Astrocyte (in vitro differentiated cells and primary cell): ENCODE results near the gene SPOPL. TPM values are rescaled to one million over a fixed set of nuclear protein-coding genes. Genes with fewer than 3 reads are reported as not detected.

ENCODE experiments used
- DNase-seq: peaks from one replicate; pipeline ENCODE4 v3.0.0-alpha.2; 2010; ENCODE audit warnings: low read depth
- FAIRE-seq: peaks from 2 replicates; lab custom pipeline; 2011; peaks lifted over from hg19 to GRCh38; lab: Jason Lieb, UNC
- H2AFZ ChIP-seq: 2 replicates; pipeline ENCODE4 v1.6.0; 2012; ENCODE audit warnings: low read depth, low read length, inconsistent platforms
- H3K27ac ChIP-seq: 2 replicates; pipeline ENCODE4 v1.5.1; 2011; ENCODE audit warnings: low read depth, low read length, inconsistent platforms
- H3K27me3 ChIP-seq: 2 replicates; pipeline ENCODE4 v1.6.0; 2011; ENCODE audit warnings: low read length, inconsistent platforms; ENCODE audit not compliant: insufficient read depth
- H3K36me3 ChIP-seq: 2 replicates; pipeline ENCODE4 v1.5.1; 2011; ENCODE audit warnings: low read length, inconsistent platforms; ENCODE audit not compliant: insufficient read depth
- H3K4me1 ChIP-seq: 2 replicates; pipeline ENCODE4 v1.5.1; 2011; ENCODE audit warnings: low read length, inconsistent platforms; ENCODE audit not compliant: insufficient read depth
- H3K4me2 ChIP-seq: 2 replicates; pipeline ENCODE4 v1.6.0; 2012; ENCODE audit warnings: low read length, inconsistent platforms
- H3K4me3 ChIP-seq: 2 replicates; pipeline ENCODE4 v1.5.1; 2011; ENCODE audit warnings: low read depth, mild to moderate bottlenecking, low read length, inconsistent platforms; ENCODE audit not compliant: insufficient read depth
- H3K79me2 ChIP-seq: 2 replicates; pipeline ENCODE4 v1.6.0; 2012; ENCODE audit warnings: mild to moderate bottlenecking, low read length, inconsistent platforms; ENCODE audit not compliant: insufficient read depth
- H3K9ac ChIP-seq: 2 replicates; pipeline ENCODE4 v1.6.0; 2012; ENCODE audit warnings: mild to moderate bottlenecking, low read length, inconsistent platforms
- H3K9me3 ChIP-seq: 2 replicates; pipeline ENCODE4 v1.5.1; 2012; ENCODE audit warnings: low read depth, mild to moderate bottlenecking, low read length, inconsistent platforms; ENCODE audit not compliant: insufficient read depth
- H4K20me1 ChIP-seq: 2 replicates; pipeline ENCODE4 v1.6.0; 2012; ENCODE audit warnings: low read length, inconsistent platforms; ENCODE audit not compliant: insufficient read depth
- H3K27ac Mint-ChIP-seq: one replicate; pipeline ENCODE4 v1.8.0; 2021; ENCODE audit warnings: mild to moderate bottlenecking, mixed read lengths; ENCODE audit not compliant: unreplicated experiment
- H3K27me3 Mint-ChIP-seq: one replicate; pipeline ENCODE4 v1.8.0; 2021; ENCODE audit warnings: low read depth, mixed read lengths; ENCODE audit not compliant: unreplicated experiment
- H3K36me3 Mint-ChIP-seq: one replicate; pipeline ENCODE4 v1.8.0; 2021; ENCODE audit warnings: low read depth, mixed read lengths; ENCODE audit not compliant: unreplicated experiment
- H3K4me1 Mint-ChIP-seq: one replicate; pipeline ENCODE4 v1.8.0; 2021; ENCODE audit warnings: low read depth, mixed read lengths; ENCODE audit not compliant: unreplicated experiment
- H3K4me3 Mint-ChIP-seq: one replicate; pipeline ENCODE4 v1.8.0; 2021; ENCODE audit warnings: mild to moderate bottlenecking, moderate library complexity, mixed read lengths; ENCODE audit not compliant: unreplicated experiment
- H3K9me3 Mint-ChIP-seq: one replicate; pipeline ENCODE4 v1.8.0; 2021; ENCODE audit warnings: mild to moderate bottlenecking, mixed read lengths; ENCODE audit not compliant: unreplicated experiment
- EZH2 ChIP-seq: IDR thresholded peaks from 2 replicates; pipeline ENCODE4 v1.6.1; 2012; ENCODE audit warnings: mild to moderate bottlenecking, low read length, inconsistent platforms; ENCODE audit not compliant: insufficient read depth
- total RNA-seq: library from RNA; stranded (reverse); gene quantifications from 2 replicates; pipeline ENCODE4 v1.2.1, GENCODE V29; 2021
- TF ChIP-seq, protein P1 (sequence below): IDR thresholded peaks from 2 replicates; pipeline ENCODE4 v1.5.1; 2011; ENCODE audit warnings: low read depth, mild to moderate bottlenecking, inconsistent platforms, low read length, moderate library complexity; ENCODE audit not compliant: insufficient read depth

The SPOPL gene
- total RNA-seq, 1 donor from 2014 or later = 23.2 TPM

DNA sequence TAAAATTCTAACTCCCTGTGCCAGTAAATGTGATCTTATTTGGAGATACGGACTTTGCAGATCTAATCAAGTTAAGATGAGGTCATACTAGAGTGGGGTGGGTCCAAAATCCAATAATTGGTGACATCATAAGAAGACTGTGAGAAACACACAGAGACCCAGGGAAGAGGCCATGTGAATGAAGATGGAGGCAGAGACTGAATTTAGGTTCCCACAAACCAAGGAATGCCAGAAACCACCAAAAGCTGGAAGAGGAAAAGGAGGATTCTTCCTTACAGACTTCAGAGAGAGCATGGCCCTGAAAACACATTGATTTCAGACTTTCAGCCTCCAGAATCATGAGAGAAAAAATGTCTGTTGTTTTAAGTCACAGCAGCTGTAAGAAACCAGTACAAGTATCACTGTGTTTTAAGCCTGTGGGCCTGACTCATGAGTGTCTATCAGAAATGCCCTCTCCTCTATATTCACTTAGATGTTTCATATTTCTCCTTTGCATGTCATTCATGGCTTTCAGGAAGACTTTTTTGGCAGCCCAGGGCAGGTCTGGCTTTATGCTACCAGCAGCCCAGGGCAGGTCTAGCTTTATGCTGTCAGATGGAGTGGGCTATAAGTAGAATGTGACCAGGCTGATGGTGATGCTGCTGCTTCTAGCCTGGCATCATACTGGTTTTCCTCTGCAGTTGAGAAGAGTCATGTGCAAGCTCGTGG lies 100.0 kb downstream of the SPOPL start:
- Histone ChIP-seq H4K20me1 (no peaks in the 10 kb centered on the region), H3K36me3 (no peaks in the 10 kb centered on the region), H3K27me3 (no peaks in the 10 kb centered on the region), H2AFZ (no peak overlapping the region), H3K9me3 (no peaks in the 10 kb centered on the region), H3K4me2 (no peak overlapping the region), H3K79me2 (no peaks in the 10 kb centered on the region), H3K4me3 (no peak overlapping the region), H3K27ac (no peak overlapping the region), H3K4me1 (no peaks in the 10 kb centered on the region), H3K9ac (no peak overlapping the region)
- H3K4me3 Mint-ChIP-seq = no peak overlapping the region
- peak overlapping the region; percentile 76 for H3K27ac Mint-ChIP-seq
- FAIRE-seq = no peak
- DNase-seq = peak; percentile 12
- TF ChIP-seq, protein P1, sequence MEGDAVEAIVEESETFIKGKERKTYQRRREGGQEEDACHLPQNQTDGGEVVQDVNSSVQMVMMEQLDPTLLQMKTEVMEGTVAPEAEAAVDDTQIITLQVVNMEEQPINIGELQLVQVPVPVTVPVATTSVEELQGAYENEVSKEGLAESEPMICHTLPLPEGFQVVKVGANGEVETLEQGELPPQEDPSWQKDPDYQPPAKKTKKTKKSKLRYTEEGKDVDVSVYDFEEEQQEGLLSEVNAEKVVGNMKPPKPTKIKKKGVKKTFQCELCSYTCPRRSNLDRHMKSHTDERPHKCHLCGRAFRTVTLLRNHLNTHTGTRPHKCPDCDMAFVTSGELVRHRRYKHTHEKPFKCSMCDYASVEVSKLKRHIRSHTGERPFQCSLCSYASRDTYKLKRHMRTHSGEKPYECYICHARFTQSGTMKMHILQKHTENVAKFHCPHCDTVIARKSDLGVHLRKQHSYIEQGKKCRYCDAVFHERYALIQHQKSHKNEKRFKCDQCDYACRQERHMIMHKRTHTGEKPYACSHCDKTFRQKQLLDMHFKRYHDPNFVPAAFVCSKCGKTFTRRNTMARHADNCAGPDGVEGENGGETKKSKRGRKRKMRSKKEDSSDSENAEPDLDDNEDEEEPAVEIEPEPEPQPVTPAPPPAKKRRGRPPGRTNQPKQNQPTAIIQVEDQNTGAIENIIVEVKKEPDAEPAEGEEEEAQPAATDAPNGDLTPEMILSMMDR = no peak
- TF ChIP-seq EZH2 = no peak
- H3K27me3 Mint-ChIP-seq = no peaks in the 10 kb centered on the region
- peaks cover 3% of the 10 kb centered on the region for H3K9me3 Mint-ChIP-seq
- peaks cover 15% of the 10 kb centered on the region for H3K4me1 Mint-ChIP-seq
- H3K36me3 Mint-ChIP-seq = peaks cover 3% of the 10 kb centered on the region

DNA sequence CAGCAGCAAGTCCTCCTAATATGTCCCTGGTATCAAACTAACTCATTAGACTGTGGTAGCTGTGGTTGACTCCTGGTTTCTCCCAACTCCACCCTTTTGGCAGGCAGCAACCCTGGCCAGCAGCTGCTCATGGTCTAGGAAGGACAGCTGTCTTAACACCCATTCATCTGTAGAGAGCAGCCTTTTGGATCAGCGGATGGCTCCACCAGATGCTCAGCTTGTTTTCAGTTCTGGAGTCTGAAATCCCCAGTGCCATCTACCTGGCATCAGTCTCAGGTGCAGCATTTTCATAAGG lies 100.5 kb downstream of the SPOPL start:
- H3K4me2 ChIP-seq = no peak overlapping the region
- no peak overlapping the region for H3K9ac ChIP-seq
- H3K79me2 ChIP-seq = no peaks in the 10 kb centered on the region
- H3K36me3 ChIP-seq = no peaks in the 10 kb centered on the region
- no peaks in the 10 kb centered on the region for H3K27me3 ChIP-seq
- H3K4me1 Mint-ChIP-seq = peaks cover 14% of the 10 kb centered on the region
- no peak for TF ChIP-seq EZH2
- TF ChIP-seq, protein P1 = no peak
- FAIRE-seq = no peak
- no peaks in the 10 kb centered on the region for H4K20me1 ChIP-seq
- H3K4me3 Mint-ChIP-seq = no peak overlapping the region
- no peaks in the 10 kb centered on the region for H3K9me3 ChIP-seq
- H3K9me3 Mint-ChIP-seq = peaks cover 3% of the 10 kb centered on the region
- H3K27ac ChIP-seq = no peak overlapping the region
- no peaks in the 10 kb centered on the region for H3K27me3 Mint-ChIP-seq
- no peak overlapping the region for H2AFZ ChIP-seq
- H3K4me3 ChIP-seq = no peak overlapping the region
- H3K27ac Mint-ChIP-seq = no peak overlapping the region
- H3K4me1 ChIP-seq = no peaks in the 10 kb centered on the region
- peaks cover 2% of the 10 kb centered on the region for H3K36me3 Mint-ChIP-seq
- peak; percentile 3 for DNase-seq

DNA sequence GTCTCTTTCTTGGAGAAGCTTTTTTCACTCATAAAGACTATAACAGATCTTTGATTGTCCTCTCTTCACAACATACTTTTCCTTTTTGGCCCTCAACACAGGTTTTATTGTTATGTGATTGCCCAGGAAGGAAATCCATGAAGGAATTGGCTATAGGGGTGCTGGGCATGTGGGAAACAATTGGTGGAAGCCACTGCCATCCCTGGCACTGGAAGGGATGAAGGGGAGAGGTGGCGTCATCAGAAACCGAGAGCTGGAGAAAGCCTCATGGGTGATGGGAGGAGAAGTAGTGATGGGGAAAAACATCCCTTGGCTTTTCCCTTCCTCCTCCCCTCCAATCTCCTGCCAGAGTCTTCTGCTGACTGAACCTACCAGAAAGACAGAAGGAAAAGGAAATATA lies 106.2 kb downstream of the SPOPL start:
- Mint-ChIP-seq H3K27ac (no peak overlapping the region), H3K4me1 (peaks cover 4% of the 10 kb centered on the region), H3K9me3 (no peaks in the 10 kb centered on the region), H3K36me3 (peaks cover 2% of the 10 kb centered on the region), H3K27me3 (no peaks in the 10 kb centered on the region), H3K4me3 (no peak overlapping the region)
- Histone ChIP-seq H3K4me2 (no peak overlapping the region), H4K20me1 (no peaks in the 10 kb centered on the region), H2AFZ (no peak overlapping the region), H3K4me1 (no peaks in the 10 kb centered on the region), H3K79me2 (no peaks in the 10 kb centered on the region), H3K27ac (no peak overlapping the region), H3K4me3 (no peak overlapping the region), H3K9ac (no peak overlapping the region), H3K9me3 (no peaks in the 10 kb centered on the region), H3K27me3 (no peaks in the 10 kb centered on the region), H3K36me3 (no peaks in the 10 kb centered on the region)
- DNase-seq (no peak), FAIRE-seq (no peak)
- no peak for TF ChIP-seq EZH2
- TF ChIP-seq, protein P1 = no peak
